D721Med (cell line): ENCODE results near the gene NOS1AP.

Experiments used
- DNase-seq: peaks from one replicate; pipeline ENCODE4 v3.0.0; 2011; ENCODE audit warnings: low spot score; ENCODE audit not compliant: insufficient read length
- FAIRE-seq: peaks from 2 replicates; lab custom pipeline; 2011; peaks lifted over from hg19 to GRCh38; lab: Jason Lieb, UNC
- TF ChIP-seq, protein P1 (sequence below): IDR thresholded peaks from 2 replicates; pipeline ENCODE4 v1.5.1; 2012; ENCODE audit warnings: mild to moderate bottlenecking, control low read depth; ENCODE audit not compliant: insufficient read depth; ENCODE audit errors: missing control alignments

Gene NOS1AP

DNA sequence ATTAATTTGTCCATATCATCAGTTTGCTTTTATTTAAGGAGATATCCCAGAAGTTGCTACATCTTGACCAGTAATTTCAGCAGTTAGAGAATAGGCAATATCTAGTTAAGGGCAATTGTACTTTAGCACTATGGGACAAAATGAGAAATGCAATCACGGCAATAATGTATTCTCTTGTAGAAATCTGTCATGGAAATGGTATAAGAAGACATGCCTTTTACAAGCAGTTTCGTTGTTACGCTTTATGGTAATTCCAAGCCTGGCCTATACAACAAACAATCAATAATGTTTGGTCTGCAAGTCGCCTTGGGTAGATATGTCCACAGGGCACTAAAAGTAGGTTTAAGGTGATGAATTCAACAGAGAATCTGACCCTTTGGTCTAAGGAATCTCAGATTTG, 1.2 kb upstream of the NOS1AP start:
- TF ChIP-seq, protein P1, sequence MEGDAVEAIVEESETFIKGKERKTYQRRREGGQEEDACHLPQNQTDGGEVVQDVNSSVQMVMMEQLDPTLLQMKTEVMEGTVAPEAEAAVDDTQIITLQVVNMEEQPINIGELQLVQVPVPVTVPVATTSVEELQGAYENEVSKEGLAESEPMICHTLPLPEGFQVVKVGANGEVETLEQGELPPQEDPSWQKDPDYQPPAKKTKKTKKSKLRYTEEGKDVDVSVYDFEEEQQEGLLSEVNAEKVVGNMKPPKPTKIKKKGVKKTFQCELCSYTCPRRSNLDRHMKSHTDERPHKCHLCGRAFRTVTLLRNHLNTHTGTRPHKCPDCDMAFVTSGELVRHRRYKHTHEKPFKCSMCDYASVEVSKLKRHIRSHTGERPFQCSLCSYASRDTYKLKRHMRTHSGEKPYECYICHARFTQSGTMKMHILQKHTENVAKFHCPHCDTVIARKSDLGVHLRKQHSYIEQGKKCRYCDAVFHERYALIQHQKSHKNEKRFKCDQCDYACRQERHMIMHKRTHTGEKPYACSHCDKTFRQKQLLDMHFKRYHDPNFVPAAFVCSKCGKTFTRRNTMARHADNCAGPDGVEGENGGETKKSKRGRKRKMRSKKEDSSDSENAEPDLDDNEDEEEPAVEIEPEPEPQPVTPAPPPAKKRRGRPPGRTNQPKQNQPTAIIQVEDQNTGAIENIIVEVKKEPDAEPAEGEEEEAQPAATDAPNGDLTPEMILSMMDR = no peak
- FAIRE-seq = peak; percentile 74
- no peak for DNase-seq

DNA sequence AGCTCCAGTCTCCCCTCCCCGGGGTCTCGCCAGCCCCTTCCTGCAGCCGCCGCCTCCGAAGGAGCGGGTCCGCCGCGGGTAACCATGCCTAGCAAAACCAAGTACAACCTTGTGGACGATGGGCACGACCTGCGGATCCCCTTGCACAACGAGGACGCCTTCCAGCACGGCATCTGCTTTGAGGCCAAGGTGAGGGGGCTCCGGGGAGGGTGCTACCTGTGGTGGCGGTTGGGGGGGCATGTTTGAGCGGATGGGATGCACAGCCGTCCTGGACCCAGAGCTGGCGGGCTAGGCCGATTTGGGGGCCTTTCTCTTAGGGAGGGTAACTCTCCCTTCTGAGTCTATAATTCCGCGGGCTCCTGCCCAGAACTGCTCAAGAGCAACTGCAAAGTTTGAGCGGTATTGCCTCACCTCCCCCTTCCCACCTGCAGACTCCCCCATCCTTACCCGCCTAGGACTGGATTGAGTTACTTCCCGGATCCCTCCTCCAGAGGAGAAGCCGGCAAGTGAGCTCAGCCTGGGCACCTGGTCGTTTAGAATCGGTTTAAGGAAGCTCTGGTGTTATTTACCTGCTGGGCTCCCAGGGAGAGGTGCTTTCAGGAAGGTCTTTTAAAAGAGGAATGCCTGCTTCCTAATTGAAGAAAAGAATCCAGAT, 730 bp downstream of the NOS1AP start:
- FAIRE-seq = no peak
- DNase-seq = no peak
- TF ChIP-seq, protein P1 = no peak

DNA sequence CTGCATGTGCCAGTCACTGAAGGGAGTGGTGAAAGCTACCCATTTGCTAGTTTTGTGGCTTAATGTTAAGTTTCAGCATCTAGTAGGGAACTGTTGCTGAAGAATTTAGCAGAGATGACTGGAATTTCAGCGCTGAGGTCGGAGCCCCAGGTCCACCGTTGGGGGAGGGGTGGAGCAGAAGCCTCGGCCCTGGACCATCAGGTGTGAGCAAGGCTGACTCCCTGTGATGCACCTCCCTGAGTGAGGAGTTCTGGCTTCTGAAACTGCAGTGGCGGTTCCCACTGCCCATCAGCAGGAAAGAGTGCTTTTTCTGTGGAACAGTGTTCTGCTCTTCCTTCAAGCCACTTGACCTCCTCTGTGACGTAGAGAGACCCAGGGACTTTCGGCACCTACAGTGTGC, 1.3 kb downstream of the NOS1AP start:
- TF ChIP-seq, protein P1 = no peak
- FAIRE-seq (no peak), DNase-seq (no peak)

DNA sequence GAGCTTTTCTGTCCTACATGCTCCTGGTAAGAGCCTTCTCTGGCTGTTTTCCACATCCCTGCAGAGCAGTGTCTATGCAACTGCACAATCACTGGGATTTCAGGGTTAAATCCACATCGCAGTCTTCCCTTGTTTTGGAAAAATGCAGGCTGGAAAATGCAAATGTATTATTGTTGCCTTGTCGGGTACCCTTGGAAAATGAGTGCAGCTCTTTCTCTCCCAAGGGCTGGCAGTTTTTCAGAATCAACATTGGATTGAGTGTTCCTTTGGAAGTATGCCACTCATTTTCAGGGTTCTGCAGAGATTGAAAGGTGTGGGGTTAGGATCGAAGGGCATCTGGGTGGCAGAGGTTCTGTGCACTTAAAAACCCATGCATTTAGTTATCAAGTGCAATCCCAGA, 3.2 kb downstream of the NOS1AP start:
- DNase-seq = no peak
- no peak for FAIRE-seq
- TF ChIP-seq, protein P1 = no peak

DNA sequence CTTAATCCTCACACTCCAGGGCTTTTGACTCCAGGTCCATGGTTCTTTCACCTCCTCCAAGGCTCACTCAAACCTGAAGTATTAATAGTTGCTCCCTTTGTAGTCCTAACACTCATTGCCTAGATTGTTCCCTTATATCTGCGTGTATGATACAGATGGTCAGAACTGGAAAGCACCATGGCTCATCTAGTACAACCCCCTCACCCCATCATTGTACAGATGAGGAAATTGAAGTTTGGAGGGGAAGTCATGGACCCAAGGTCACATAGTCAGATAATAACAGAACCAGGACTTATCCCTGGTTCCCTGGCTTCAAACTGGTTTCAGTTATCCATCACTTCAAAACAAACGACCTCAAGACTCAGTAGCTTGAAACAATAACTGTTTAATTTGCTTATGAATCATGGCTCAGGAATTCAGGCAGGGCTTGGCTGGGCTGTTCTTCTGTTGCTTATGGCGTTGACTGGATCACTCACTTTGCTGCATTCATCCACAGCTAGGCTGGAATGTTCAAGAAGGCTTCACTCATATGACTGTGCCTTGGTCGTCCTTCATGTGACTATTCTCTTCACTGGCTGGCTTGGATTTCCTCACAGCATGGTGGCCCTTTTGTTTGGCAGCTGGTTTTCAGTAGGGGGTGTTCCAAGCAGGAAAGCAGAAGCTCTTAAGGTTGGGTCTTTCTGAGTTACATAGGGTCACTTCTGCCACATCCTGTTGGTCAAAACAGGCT, 5.0 kb downstream of the NOS1AP start:
- no peak for DNase-seq
- TF ChIP-seq, protein P1 = no peak
- FAIRE-seq = peak; percentile 72

DNA sequence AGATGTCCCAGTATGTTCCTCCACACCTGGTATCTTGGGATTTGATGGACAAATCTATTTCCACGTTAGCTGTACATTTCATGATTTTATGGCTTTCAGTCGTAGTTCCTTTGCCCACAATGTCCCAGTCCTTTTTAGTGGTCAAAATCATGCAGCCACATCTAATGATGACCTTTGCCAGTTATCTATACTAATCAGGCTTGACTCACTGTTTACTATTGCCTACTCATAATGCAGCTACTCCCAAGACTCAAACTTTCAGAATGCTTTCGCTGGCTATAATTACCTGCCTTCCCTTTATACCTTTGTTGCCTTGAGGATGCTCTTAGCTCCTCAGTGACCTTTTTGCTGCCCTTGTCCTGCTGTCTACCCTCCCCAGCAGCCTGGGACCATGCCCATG, 6.4 kb downstream of the NOS1AP start:
- DNase-seq (no peak), FAIRE-seq (no peak)
- TF ChIP-seq, protein P1 = no peak

DNA sequence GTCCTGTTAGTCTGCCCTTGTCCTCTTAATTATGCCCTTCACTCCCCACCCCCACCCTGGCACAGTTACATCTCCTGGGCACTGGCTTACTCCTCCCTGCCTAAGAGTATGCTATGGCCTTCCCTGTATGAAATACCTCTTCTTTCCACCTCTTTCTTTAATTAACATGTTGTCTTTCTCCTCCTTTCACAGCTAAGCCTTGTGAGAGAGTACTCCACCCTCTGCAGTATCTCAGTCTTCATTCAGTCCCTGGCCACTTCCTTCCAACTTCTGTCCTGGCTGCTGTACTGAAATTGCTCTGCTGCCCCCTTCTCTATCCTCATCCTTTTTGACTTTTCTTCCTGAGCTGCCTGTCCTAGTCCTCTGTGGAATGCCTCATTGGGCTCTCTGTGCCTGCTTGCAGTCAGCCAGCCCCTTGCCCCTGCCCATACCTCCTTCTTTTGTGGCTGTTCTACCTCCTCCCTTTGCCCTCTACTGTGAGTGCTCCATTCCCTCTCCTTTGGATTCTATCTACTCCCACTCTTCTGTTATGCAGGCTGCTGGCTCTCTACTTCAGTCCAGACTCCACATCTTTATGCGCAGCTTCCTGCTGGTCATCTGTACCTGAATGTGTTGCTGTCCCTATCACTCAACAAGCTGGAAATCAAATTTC, 8.3 kb downstream of the NOS1AP start:
- FAIRE-seq (no peak), DNase-seq (no peak)
- TF ChIP-seq, protein P1 = no peak
